ENCODE data around the gene ADORA1.

The ADORA1 gene

DNA sequence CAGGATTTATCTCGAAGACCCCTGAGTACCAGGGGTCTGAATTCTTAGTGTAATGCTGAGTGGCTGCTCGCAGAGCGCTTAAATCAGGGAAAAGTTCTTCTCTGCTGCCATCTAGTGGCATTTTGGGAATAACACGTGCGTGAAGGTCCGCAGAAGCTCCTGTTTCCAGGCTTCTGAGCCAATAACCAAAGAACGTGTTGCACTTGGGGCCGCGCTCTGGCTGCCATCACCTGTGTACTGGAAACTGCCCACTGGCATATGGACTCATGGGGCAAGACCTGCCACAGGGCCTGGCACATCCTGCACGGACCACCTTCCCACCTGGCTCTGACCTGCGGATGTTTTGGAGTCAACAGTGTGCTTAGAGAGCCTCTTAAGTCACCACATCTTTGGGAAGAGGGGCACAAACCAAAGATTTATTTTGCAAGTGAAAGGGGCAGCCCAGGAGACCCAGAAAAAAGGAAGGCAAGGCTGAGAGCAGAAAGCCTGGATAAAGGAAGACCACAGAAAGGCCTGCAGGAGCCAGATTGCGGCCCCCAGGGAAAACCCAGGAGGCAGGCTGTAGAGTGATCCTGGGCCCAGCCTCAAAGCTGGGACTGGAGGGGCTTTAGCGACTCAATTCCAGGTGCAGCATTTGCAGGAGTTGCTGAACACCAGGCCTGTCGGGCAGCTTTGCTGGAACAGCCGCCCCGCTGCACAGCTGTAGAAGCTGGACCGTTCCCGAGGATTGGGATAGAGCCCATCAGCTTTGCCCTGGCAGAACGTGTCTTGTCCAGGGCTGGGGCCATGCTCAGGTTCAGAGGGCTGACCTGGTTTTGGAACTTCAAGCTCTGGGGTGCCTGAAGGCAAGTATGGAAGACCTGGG lies 89.0 kb downstream of the ADORA1 start:
- peak in 10 of 14 donors; percentile 9 to 75 (median 38) for DNase-seq
